ENCODE results near the gene CLSTN2. TPM values are rescaled to one million over a fixed set of nuclear protein-coding genes. Genes with fewer than 3 reads are reported as not detected.

CLSTN2 gene
- polyA plus RNA-seq, 3 donors, result not detected

DNA sequence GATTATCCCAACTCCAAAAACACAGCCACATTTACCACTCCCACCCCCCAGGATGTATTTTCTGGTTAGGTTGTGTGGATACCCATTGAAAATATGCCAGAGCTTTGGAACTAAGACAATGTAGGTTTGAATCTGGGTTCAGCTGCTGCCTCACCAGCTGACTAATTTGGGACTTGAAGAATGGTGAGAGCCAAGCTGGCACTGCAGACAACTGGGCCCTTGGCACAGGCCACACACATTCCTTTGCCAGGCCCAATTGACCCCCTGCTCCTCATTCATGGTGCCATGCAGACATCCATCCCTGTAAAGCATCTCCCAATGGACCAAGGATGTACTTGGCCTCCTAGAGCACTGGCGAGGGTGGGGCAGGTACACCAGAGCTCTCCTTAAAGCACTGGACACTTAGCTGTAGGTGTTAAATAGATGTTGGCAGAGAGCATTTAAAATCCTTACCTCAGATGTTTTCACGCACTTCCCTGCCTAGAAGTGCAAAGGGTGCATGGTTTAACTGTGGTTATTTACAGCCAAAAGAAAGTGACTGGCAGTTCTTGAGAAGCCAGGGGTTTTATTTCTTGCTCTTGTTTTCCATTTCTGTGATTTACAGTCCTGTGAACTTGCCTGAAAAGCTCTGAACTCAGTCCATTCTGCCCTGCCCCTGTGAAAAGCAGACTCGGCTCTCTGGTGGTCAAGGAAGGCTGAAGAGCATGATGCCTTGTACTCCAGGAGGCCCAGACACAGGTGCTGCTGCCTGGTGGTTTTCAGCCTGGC is 138.5 kb downstream of the CLSTN2 start:
- no peak overlapping the region for H3K27ac Mint-ChIP-seq
- no peaks in the 10 kb centered on the region for H3K4me1 ChIP-seq (ENCODE audit: control insufficient read depth in 1 of 2, insufficient read depth in 2 of 2, low read length in 2 of 2)
- no peak for DNase-seq
- H4K20me1 ChIP-seq (ENCODE audit: insufficient read depth, low read length), result no peaks in the 10 kb centered on the region
- no peaks in the 10 kb centered on the region for H3K27me3 ChIP-seq (ENCODE audit: control insufficient read depth in 2 of 2, insufficient read depth in 2 of 2, low read length in 2 of 2)
- H3K36me3 Mint-ChIP-seq, result no peaks in the 10 kb centered on the region
- no peaks in the 10 kb centered on the region for H3K79me2 ChIP-seq (ENCODE audit: insufficient read depth, low read length)
- no peak overlapping the region for H3K4me2 ChIP-seq (replicated peaks; ENCODE audit: extremely low read depth, low read length, poor library complexity, severe bottlenecking)
- 89% methylated on average over 1 of the region's 3 CpGs for WGBS (ENCODE audit: insufficient coverage)
- H3K9me3 ChIP-seq (replicated peaks in 1 of 2; ENCODE audit: control insufficient read depth in 1 of 2, insufficient read depth in 1 of 2, low read length in 2 of 2), result no peaks in the 10 kb centered on the region
- H3K9me3 Mint-ChIP-seq, result peaks cover 0 to 6% (median 1%) of the 10 kb centered on the region in 7 donors
- no peak overlapping the region for H3K4me3 ChIP-seq (replicated peaks in 1 of 3; ENCODE audit: low read depth in 2 of 3, low read length in 3 of 3)
- no peak overlapping the region for H3K9ac ChIP-seq (ENCODE audit: insufficient read depth, low read length, poor library complexity, severe bottlenecking)
- H3K4me1 Mint-ChIP-seq, result no peaks in the 10 kb centered on the region
- intact Hi-C loops (cut with micrococcal nuclease), result no loop called here
- TF ChIP-seq, protein P1, sequence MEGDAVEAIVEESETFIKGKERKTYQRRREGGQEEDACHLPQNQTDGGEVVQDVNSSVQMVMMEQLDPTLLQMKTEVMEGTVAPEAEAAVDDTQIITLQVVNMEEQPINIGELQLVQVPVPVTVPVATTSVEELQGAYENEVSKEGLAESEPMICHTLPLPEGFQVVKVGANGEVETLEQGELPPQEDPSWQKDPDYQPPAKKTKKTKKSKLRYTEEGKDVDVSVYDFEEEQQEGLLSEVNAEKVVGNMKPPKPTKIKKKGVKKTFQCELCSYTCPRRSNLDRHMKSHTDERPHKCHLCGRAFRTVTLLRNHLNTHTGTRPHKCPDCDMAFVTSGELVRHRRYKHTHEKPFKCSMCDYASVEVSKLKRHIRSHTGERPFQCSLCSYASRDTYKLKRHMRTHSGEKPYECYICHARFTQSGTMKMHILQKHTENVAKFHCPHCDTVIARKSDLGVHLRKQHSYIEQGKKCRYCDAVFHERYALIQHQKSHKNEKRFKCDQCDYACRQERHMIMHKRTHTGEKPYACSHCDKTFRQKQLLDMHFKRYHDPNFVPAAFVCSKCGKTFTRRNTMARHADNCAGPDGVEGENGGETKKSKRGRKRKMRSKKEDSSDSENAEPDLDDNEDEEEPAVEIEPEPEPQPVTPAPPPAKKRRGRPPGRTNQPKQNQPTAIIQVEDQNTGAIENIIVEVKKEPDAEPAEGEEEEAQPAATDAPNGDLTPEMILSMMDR (IDR thresholded peaks at IDR 0.05), result no peak
- H3K36me3 ChIP-seq (replicated peaks in 1 of 2; ENCODE audit: control insufficient read depth in 1 of 2, insufficient read depth in 2 of 2, low read length in 2 of 2), result no peaks in the 10 kb centered on the region
- no peak overlapping the region for H3K4me3 Mint-ChIP-seq
- H3K27ac ChIP-seq (ENCODE audit: low read depth in 1 of 2, low read length in 2 of 2), result no peak overlapping the region
- H3K27me3 Mint-ChIP-seq (ENCODE audit: low read depth in 3 of 3), result peaks cover 0 to 2% (median 1%) of the 10 kb centered on the region in 3 donors
- no peak overlapping the region for H2AFZ ChIP-seq (ENCODE audit: insufficient read depth, low read depth, low read length, poor library complexity, severe bottlenecking)

DNA sequence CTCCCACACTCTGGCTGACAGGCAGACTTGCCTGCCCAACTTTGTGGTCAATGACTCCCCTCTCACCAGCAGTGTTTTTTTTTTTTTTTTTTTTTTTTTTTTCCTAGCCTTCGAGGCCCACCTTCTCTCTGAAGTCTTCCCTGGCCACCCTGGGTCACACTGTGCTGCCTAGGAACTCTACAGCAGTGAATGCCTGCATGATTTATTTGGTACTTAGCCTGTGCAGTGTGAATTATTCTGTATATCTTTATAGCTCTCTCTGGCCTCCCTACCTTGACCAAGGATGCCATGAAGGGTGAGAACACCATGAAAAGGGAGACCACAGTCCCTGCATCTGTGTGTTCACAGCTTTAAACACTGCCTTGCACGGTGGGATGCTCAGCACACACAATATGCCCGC is 141.6 kb downstream of the CLSTN2 start:
- H3K4me3 ChIP-seq (replicated peaks in 1 of 3; ENCODE audit: low read depth in 2 of 3, low read length in 3 of 3), result no peak overlapping the region
- H3K27ac ChIP-seq (ENCODE audit: low read depth in 1 of 2, low read length in 2 of 2), result no peak overlapping the region
- H3K9ac ChIP-seq (ENCODE audit: insufficient read depth, low read length, poor library complexity, severe bottlenecking), result no peak overlapping the region
- no peaks in the 10 kb centered on the region for H4K20me1 ChIP-seq (ENCODE audit: insufficient read depth, low read length)
- Mint-ChIP-seq H3K4me3 (no peak overlapping the region), H3K36me3 (no peaks in the 10 kb centered on the region), H3K4me1 (no peaks in the 10 kb centered on the region), H3K9me3 (peaks cover 0 to 9% (median 1%) of the 10 kb centered on the region in 7 donors), H3K27me3 (ENCODE audit: low read depth in 3 of 3) (peaks cover 0 to 3% (median 2%) of the 10 kb centered on the region in 3 donors), H3K27ac (no peak overlapping the region)
- H2AFZ ChIP-seq (ENCODE audit: insufficient read depth, low read depth, low read length, poor library complexity, severe bottlenecking), result no peak overlapping the region
- no peaks in the 10 kb centered on the region for H3K79me2 ChIP-seq (ENCODE audit: insufficient read depth, low read length)
- WGBS (ENCODE audit: insufficient coverage), result 100% methylated on average over 1 of the region's 3 CpGs
- no peaks in the 10 kb centered on the region for H3K9me3 ChIP-seq (replicated peaks in 1 of 2; ENCODE audit: control insufficient read depth in 1 of 2, insufficient read depth in 1 of 2, low read length in 2 of 2)
- no peaks in the 10 kb centered on the region for H3K4me1 ChIP-seq (ENCODE audit: control insufficient read depth in 1 of 2, insufficient read depth in 2 of 2, low read length in 2 of 2)
- no peaks in the 10 kb centered on the region for H3K36me3 ChIP-seq (replicated peaks in 1 of 2; ENCODE audit: control insufficient read depth in 1 of 2, insufficient read depth in 2 of 2, low read length in 2 of 2)
- DNase-seq, result no peak
- TF ChIP-seq, protein P1 (IDR thresholded peaks at IDR 0.05), result no peak
- intact Hi-C loops (cut with micrococcal nuclease), result no loop called here
- no peak overlapping the region for H3K4me2 ChIP-seq (replicated peaks; ENCODE audit: extremely low read depth, low read length, poor library complexity, severe bottlenecking)
- H3K27me3 ChIP-seq (ENCODE audit: control insufficient read depth in 2 of 2, insufficient read depth in 2 of 2, low read length in 2 of 2), result no peaks in the 10 kb centered on the region
